Fibroblast of pulmonary artery (primary cell): Measurements from ENCODE around the gene QRFP.

Experiments used
- DNase-seq: peaks from one replicate; pipeline ENCODE4 v3.0.0-alpha.2; 2010; ENCODE audit warnings: low read depth
- H3K4me3 ChIP-seq: replicated peaks from 2 replicates; pipeline ENCODE4 v1.5.1; 2011; ENCODE audit warnings: low read depth, mild to moderate bottlenecking, control low read depth, low read length, moderate library complexity
- TF ChIP-seq, protein P1 (sequence below): IDR thresholded peaks from 2 replicates; pipeline ENCODE4 v1.5.1; 2011; ENCODE audit warnings: mild to moderate bottlenecking, control low read depth, low read length, inconsistent platforms; ENCODE audit errors: missing control alignments

The QRFP gene

DNA sequence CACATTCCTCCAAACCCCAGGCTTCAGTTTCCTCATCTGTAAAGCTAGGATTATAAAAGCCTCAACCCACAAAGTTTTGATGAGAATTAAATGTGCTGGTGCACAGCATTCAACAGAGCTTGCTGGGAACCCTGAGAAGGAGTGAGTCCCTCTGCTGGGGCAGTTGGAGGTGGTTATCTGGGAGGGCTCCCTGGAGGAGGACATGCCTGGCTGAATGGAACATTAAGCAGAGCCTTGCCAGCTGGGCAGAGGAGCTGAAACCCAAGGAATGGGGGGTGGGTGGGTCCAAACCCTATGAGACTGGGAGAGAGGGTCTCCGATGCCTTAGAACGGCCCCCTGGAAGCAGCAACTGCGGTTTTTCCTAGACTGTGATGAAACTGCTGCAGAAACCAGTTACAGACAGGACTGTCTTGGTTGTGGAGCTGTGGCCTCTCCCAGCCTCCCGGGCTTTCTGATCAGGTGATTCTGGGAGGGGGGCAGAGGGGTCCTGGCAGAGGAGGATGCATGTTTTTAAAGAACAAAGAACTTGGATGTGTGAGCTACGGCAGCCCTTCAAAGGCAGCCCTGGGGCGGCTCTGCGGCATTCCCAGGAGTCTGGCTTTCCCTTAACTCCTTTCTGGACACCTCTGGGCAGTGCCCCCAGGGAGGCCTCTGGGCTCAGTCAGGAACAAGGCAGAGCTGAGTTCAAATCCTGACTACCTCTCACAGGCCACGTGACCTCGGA is 21.7 kb upstream of the QRFP start:
- no peak for DNase-seq
- no peak overlapping the region for H3K4me3 ChIP-seq
- TF ChIP-seq, protein P1, sequence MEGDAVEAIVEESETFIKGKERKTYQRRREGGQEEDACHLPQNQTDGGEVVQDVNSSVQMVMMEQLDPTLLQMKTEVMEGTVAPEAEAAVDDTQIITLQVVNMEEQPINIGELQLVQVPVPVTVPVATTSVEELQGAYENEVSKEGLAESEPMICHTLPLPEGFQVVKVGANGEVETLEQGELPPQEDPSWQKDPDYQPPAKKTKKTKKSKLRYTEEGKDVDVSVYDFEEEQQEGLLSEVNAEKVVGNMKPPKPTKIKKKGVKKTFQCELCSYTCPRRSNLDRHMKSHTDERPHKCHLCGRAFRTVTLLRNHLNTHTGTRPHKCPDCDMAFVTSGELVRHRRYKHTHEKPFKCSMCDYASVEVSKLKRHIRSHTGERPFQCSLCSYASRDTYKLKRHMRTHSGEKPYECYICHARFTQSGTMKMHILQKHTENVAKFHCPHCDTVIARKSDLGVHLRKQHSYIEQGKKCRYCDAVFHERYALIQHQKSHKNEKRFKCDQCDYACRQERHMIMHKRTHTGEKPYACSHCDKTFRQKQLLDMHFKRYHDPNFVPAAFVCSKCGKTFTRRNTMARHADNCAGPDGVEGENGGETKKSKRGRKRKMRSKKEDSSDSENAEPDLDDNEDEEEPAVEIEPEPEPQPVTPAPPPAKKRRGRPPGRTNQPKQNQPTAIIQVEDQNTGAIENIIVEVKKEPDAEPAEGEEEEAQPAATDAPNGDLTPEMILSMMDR = no peak

- no peak for DNase-seq
- TF ChIP-seq, protein P1 = no peak
- no peak overlapping the region for H3K4me3 ChIP-seq
Measured at GRCh38 chr9:130917168-130917960, 20.8 kb upstream of the QRFP start.

DNA sequence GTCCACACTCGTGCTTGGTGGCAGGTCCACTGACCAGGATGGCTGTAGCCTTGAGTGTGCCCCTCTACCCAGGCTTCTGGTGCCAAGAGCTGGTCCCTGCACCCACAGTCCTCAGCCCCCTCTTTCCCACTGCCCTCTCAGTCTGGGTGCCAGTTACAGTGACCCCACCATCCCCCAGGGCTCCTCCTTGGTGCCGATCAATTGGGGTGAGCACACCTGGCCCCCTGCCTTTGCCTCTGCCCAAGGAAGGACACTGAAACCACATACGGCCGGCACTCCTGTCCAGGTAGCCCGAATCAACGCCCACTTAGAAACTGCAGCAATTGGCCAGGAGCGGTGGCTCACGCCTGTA is 18.5 kb upstream of the QRFP start:
- no peak for DNase-seq
- H3K4me3 ChIP-seq = no peak overlapping the region
- TF ChIP-seq, protein P1 = no peak

- no peak overlapping the region for H3K4me3 ChIP-seq
- no peak for DNase-seq
- TF ChIP-seq, protein P1 = no peak
Measured at GRCh38 chr9:130914417-130915095, 17.9 kb upstream of the QRFP start.

GRCh38 chr9:130913599-130914416 is 17.2 kb upstream of the QRFP start:
- no peak overlapping the region for H3K4me3 ChIP-seq
- TF ChIP-seq, protein P1 = no peak

GRCh38 chr9:130912932-130913598 is 16.5 kb upstream of the QRFP start:
- no peak overlapping the region for H3K4me3 ChIP-seq
- peak; percentile 59 for DNase-seq

More at GRCh38 chr9:130913599-130914416, 17.2 kb upstream of the QRFP start:
- no peak for DNase-seq

More at GRCh38 chr9:130912932-130913598, 16.5 kb upstream of the QRFP start:
- TF ChIP-seq, protein P1 = no peak
